HG03039 (cell line): ENCODE results near the gene BBS12.
A peak's percentile ranks its signal among the peaks of the same experiment; 100 is the strongest.

Experiments used
- ATAC-seq: cut with Tn5 transposase; IDR thresholded peaks from one replicate; pipeline ENCODE4 v1.9.1; 2021; ENCODE audit warnings: mild to moderate bottlenecking, moderate library complexity; ENCODE audit not compliant: unreplicated experiment

BBS12 gene

GRCh38 chr4:122712782-122713181 is 19.7 kb upstream of the BBS12 start:
- ATAC-seq, result no peak

- no peak for ATAC-seq
These were observed 17.3 kb upstream of the BBS12 start for GRCh38 chr4:122715221-122715620.

GRCh38 chr4:122716825-122717448 is 15.6 kb upstream of the BBS12 start:
- peak; percentile 83 for ATAC-seq

- ATAC-seq, result no peak
These were observed 14.2 kb upstream of the BBS12 start for GRCh38 chr4:122718281-122718680.

- no peak for ATAC-seq
These were observed 10.2 kb upstream of the BBS12 start for GRCh38 chr4:122722256-122722655.

- ATAC-seq, result no peak
These were observed 3.6 kb upstream of the BBS12 start for GRCh38 chr4:122728856-122729255.

- no peak for ATAC-seq
These were observed 828 bp upstream of the BBS12 start for GRCh38 chr4:122731676-122732075.

- ATAC-seq, result no peak
These were observed 1.2 kb downstream of the BBS12 start for GRCh38 chr4:122733787-122734120.

- no peak for ATAC-seq
These were observed 6.7 kb downstream of the BBS12 start for GRCh38 chr4:122739174-122739573.

- ATAC-seq, result no peak
These were observed 10.7 kb downstream of the BBS12 start for GRCh38 chr4:122742933-122743829.

- ATAC-seq, result no peak
These were observed 11.7 kb downstream of the BBS12 start for GRCh38 chr4:122744229-122744628.

- no peak for ATAC-seq
These were observed 14.0 kb downstream of the BBS12 start for GRCh38 chr4:122746485-122746965.

- no peak for ATAC-seq
These were observed 14.6 kb downstream of the BBS12 start for GRCh38 chr4:122747068-122747467.

- ATAC-seq, result no peak
These were observed 15.4 kb downstream of the BBS12 start for GRCh38 chr4:122747883-122748282.

GRCh38 chr4:122749704-122750454 is 17.4 kb downstream of the BBS12 start:
- ATAC-seq, result no peak

GRCh38 chr4:122755675-122756074 is 23.2 kb downstream of the BBS12 start:
- no peak for ATAC-seq

GRCh38 chr4:122758033-122758432 is 25.5 kb downstream of the BBS12 start:
- ATAC-seq, result no peak

GRCh38 chr4:122759639-122760310 is 27.3 kb downstream of the BBS12 start:
- no peak for ATAC-seq

GRCh38 chr4:122762520-122762919 is 30.0 kb downstream of the BBS12 start:
- ATAC-seq, result no peak

GRCh38 chr4:122762966-122763716 is 30.6 kb downstream of the BBS12 start:
- ATAC-seq, result no peak
